PC-9 (cell line): ENCODE results near the gene LANCL1.

Source experiments
- CTCF ChIP-seq: fragments of 200-600 bp; sonication (generic); conservative IDR thresholded peaks from 2 replicates; pipeline ENCODE4 v1.6.1; 2017; ENCODE audit warnings: mixed run types, antibody characterized with exemption, mild to moderate bottlenecking, moderate library complexity
- EZH2 ChIP-seq: fragments of 200-600 bp; sonication (generic); IDR thresholded peaks from 2 replicates; pipeline ENCODE4 v1.8.0; 2017; ENCODE audit warnings: antibody characterized with exemption, low read depth

DNA sequence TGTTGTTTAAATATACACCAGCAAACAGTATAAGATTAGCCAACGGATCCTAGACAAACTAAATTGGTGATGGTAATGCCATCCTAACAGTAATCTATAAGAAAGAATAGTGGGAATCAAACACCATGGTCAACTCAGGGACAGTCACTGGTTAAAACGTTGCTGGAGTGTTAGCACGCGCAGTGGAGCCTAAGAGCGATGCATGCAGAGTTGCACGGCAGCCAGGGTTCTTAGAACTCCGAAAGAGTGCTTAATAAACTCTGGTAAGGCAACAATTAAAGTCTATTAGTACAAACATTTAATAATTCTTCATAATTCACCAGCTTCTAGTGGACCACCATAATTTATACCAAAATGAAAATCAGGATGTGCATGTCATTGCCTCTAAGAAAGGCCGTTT lies 22.2 kb downstream of the LANCL1 start:
- TF ChIP-seq CTCF (no peak), EZH2 (no peak)
